Stimulated activated CD4-positive, alpha-beta T cell treated with anti-CD3 and anti-CD28 coated beads, TNF-alpha, amount 100 ng/mL, for 48 hours (primary cell): Measurements from ENCODE around the gene FAM171A1.

Experiments
- DNase-seq, 3 donors: peaks; one replicate each; pipeline ENCODE4 v3.0.0-alpha.2; 2020; ENCODE audit warnings: low read depth in 3 of 3

Gene FAM171A1

DNA sequence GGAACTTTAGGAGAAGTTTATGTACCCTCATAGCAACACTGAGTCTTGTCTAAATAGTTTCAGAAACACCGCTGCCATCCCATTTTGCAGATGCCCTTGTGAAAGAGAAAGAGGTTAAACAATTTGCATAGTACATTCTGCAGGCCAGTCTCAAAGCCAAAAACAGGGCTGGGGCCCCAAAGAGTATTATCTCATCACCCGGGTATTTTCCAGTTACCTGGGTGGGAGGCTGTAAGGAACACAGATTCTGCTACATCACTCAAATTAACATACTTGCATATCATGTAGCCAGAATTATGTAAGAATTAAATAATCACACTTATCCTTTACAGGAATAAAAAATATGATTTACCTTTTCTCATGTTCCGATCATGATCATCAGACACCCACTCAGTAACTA is 3.1 kb upstream of the FAM171A1 start:
- DNase-seq = no peak

DNA sequence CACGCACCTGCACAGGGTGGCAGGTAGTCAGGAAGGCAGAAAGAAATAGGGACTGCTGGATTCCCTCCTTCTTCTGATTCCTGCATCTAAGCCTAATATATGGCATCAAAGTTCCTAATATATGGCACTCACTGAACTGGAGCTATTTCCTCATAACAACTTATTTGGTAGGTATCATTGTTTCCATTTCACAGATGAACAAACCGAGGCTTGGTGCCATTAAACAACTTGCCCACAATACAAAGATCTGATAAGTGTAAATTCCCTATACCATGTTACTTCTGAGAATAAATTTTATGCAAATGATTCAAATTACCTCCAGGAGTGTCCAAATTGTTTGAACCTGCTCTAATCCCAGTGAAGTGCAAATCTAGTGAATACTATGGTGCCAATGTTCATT is 2.1 kb upstream of the FAM171A1 start:
- DNase-seq = no peak

DNA sequence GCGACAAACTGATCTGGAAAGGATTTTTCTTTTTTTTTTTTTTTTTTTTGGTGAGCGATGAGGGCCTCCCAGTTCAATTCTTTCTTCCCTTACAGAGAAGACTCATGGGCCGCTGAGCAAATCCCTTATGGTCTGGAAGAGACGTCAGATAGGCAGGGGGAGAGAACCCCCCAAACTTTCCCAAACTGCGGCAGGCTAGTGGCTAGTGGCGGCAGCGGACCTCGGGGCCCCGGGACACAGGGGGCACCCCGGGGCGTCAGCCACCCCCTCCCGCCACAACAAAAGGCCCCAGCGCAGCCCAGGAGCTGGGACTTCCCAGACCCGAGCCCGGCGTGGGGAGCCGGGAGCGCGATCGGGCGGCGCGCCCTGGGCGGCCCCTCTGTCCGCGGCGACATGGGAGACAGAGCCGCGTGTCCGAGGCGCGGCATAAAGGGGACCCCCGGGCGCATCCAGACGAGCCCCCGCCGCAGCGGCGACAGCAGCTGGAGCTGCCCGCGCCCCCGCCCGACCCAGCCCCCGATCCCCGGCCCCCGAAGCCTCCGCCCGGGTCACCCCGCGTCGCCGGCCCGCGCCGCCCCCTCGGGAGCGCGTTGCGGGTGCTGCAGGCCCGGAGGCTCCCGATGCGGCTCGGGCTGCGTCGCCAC is 755 bp downstream of the FAM171A1 start:
- peak in 1 of 3 donors; percentile 8 for DNase-seq

DNA sequence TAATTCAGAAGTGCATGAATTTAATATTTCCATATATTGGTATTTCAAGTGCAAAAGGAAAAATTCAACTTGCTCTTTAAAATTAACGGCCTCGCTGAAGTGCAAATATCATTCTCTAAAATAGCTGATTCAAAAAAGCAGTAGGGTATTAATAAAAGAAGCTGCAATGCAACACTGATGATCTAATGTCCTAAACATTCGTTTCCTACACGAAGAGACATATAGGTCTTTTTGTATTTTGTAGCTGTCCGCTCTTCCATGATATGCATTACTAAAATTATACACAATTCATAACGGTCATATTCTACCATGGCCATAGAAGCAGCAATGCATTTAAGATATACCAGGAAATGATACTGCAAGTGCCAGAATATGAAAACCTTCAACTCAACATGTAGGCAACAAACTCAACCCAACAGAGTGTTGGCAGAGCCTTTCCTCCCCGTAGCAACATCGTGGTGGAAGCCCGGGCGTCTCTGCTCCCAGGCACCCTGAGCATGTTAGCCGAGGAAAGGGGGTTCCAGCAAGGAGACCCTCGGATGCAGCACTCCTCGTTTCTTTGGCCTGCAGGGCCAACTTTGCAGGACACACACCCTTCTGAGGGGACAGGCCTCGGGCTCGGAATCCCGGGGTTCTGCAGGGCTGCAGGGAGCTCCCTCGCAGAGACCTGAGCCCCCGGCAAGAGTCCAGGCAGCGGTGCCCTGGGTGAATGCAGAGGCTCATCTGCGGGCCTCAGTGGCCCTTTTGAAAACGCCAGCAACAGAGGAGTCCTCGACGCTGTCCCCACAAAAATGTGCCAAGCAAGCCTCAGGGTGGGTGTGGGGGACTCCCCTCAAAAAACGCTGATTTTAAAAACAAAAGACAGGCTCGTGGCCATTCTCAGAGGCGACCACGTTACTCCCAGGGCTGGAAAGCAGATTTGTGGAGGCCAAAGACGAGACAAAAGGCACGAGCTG is 1.6 kb downstream of the FAM171A1 start:
- no peak for DNase-seq

DNA sequence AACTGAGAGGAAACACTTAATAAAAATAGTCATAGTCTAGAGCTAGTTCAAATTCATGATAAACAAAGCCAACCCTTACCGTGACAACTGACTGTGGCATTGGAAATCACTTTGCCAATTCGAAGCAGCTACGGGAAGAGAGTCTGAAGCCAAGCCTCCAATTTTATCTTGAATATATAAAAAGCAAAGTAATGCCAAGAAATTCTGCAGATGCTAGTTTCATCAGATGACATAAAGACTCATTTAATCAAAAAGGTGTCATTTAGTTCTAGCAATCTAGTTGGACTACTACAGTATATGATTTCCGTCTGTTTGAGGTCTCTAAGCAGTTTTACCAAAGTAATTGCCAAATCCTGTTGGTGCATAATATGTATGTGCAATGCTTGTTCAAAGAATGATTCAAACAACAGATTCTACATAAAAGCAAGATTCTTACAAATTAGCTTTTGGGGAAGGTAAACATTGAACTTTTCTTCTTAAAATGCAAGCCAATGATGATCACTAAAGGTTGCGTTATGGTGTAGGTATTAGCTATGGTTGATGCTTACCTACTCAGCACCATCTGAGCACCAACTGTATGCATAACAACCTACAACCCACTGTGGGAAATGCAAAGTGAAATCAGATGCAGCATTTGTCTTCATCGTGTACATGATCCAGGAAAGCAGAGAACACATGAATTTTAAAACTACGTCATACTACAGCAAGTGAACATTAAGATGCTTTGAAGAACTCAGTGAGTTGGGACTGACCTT is 2.8 kb downstream of the FAM171A1 start:
- no peak for DNase-seq

DNA sequence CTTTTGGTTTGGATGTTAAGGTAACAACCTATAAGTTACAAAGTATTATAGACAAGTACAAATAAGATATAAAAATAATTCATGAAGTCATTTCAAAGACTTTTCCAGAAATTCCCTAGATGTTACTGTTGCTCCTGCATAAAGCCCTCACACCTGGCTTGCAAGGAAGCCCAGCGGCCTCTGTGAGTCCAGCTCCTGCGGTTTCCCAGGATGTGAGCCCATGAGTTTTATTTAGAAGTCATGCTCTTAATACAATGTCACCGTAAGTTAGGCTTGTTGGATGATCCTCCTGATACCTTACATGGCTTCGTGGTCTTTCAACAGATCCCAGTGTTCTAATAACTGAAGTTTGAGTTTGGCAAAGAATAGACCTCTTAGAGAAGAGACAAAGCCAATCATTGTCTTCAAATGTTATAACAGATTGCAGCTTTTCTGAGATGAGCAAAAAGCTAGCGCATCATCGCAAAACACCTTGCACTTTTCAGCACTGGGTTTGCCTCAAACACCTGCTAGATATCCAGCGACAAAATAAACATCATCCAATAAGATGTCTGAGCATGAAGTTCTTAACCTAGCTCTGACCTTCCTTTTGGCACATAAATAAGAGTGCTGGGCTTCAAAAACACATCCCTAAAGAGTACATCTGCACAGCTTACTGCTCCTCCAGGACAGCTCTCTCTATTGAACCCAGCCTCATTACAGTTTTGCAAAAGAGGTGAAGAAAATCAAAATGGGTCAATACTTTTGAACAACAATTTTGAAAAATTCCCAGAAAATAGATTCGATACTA is 3.6 kb downstream of the FAM171A1 start:
- no peak for DNase-seq

DNA sequence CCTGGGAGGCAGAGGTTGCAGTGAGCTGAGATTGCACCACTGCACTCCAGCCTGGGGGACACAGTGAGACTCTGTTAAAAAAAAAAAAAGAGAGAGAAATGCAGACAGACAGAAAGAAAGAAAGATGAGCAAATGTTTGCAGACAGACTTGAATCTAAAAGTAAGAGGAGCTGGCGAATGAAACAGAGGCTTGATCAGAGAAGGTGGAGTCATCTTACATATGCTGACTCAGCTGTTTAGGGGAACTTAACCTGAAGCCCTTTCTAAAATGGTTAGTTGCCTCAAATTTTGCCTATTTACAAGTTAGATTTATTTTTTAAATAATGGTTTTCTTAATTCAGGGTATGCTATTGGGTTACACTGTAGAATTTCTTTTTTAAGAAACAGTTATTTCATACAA is 5.4 kb downstream of the FAM171A1 start:
- no peak for DNase-seq

DNA sequence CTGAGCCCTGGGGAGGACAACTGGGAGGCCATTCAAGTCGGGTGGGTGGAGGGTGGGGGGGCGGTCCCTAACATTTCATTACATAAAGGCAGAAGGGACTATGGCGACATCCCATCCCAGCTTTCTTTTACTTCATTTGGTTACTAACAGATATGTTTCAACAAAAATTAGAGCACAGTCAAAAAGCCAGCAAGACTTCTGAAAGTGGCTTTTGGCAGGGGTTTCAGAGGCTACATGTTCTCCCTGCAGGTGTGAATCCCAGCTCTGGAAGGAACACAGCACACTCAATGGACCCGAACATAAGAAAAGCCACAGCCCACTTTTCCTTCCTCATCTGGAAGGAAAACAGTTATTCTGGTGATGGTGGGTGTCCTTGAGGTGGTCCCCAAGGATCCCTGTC is 7.1 kb downstream of the FAM171A1 start:
- no peak for DNase-seq

DNA sequence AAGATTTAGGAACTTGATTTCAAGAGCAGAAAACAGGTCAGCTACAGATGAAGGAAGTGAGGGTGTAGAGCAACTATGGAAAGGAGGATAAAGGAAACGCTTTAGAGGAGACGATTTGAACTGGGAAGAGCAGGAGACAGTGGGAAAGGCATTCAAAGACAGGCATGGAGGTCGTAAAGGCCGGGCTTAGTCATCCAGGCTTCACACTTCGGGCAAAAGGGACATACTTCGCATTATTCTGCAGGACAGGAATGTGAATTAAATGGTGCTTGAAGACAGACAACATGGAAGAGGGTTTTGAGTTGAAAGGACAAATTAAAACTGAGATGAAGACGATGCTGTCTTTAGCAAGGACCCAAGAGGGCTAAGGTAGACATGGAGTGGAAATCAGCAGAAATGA is 8.1 kb downstream of the FAM171A1 start:
- no peak for DNase-seq

DNA sequence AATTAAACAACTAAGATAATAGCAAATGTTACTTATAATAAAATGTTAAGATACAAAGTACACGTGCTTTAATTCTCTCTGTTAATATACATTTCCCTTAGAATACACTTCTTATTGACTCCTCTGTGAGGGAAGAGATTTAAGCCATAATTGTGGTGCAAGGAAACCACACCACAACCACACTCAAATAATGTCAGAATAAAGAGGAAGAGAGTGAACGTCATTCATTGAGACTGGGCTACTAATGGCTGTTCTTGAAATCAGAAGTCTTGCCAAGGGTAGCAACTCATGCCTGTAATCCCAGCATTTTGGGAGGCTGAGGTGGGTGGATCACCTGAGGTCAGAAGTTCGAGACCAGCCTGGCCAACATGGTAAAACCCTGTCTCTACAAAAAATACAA is 10.0 kb downstream of the FAM171A1 start:
- no peak for DNase-seq

DNA sequence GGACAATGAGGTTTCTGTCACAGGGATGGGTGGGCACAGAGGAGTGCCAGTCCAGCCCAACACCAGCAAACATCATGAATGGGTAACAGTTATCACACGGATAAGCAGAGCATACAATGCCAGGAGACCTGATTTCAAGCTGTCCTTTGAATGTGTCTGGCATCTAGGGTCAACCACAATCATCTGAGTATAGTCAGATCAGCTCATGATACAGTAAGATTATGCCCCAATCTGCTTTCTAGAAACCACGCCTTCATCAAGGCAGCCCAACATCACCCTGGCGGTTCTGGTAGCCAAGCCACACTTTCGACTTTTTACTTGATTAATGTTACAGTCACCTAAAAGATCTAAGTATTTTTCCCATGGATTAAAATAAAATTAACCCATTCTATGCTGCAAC is 10.5 kb downstream of the FAM171A1 start:
- no peak for DNase-seq

DNA sequence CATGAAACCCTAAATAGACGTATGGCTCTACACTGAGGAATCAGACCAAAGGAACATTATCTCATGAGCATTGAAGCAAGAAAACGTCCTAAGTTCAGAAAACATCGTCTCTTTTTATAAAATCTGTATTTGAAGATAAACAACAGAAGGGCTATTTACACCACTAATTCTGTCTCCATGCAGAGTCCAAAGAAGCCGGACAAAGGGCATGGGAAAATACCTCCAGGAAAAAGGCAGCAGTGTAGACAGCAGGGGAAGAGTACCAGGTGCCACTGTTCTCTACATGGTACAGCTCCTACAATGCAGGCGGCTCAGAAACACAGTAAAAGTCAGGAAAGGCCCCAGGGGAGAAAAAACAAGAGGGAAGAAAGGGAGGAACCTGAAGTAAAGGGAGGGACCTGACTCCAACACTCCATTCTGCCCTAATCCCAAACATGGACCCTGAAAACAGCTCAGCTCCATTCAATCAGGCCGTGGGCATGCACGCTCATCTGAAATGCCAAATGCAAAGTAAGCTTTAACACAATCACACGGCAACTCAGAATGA is 17.5 kb downstream of the FAM171A1 start:
- DNase-seq = no peak

DNA sequence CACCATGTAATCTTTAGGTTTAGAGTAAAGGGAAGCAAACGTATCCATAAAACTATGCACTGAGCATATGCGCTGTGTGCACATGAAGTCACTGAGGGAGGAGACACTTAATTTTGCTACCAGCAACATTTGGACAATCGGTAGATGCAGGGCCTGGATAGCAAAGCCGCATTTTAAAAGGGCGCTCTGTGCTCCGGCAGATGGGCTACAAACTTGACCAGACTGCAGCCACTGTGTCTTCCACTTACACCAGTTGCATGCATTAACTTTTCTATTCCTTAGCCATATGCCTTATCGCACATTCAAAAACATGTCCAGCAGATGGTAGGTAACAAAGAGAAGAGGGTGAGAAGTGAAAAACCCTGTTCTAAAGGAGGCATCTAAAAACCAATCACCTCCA is 18.3 kb downstream of the FAM171A1 start:
- no peak for DNase-seq

DNA sequence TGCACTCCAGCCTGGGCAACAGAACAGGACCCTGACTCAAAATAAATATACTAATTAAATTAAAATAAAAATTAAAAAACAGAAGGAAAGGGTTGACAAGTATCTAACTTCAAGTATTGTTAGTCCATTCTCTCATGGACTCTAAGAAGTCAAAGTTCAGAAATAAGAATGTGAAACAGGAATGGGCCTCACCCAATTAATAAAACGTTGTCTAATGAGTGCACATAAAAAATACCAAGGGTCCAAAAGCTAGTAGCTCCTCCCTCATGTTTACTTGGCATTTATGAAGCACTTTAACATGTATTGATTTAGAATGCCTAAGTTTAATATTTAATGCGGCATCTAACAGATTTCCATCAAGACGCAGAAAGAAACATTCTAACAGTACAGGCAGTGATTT is 18.9 kb downstream of the FAM171A1 start:
- DNase-seq = no peak

DNA sequence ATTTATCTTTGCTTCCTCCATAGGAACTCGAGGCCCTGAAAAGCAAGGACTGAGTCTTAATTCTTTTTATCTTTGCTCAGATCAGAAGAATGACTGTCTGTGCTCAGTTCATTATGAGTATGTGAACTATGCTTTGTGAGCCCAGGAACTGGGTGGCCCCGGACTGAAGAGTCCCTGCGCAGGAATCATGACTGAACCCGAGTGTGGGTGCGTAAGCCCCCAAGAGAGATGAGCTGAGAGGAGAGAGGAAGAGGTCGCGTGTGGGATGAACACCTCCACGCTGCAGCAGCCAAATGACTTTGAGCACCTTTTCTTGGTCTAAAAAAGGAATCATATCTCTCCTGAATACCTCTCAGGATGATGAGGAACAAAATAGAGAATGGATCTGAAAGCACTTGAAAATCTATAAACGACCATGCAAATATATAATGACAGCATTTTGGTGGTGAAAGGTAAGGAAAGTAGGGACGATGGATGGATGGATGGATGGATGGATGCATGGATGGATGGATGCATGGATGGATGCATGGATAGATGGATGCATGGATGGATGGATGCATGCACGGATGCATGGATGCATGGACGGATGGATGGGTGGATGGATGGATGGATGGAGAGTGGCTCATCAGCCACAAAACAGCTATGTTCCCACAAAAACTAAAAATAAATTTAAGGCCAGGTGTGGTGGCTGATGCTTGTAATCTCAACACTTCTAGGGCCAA is 19.8 kb downstream of the FAM171A1 start:
- DNase-seq = no peak

DNA sequence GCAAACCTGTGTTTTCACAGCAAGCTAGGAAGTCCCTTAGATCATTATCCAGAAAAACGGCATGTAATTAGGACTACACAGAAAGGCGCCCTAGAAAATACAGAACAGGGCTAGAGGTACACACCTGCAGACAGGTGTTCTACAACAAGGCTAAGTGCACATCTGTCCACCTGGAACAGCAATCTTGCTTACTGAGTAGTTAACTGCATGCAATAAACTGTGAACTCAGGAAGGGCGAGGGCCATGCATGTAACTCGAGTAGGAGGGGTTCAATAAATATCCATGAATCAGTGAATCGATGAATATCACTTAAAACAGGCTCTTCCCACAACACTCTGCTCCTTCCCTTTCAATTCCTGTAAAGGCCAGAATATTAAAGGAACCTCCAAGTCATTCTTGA is 22.0 kb downstream of the FAM171A1 start:
- no peak for DNase-seq

DNA sequence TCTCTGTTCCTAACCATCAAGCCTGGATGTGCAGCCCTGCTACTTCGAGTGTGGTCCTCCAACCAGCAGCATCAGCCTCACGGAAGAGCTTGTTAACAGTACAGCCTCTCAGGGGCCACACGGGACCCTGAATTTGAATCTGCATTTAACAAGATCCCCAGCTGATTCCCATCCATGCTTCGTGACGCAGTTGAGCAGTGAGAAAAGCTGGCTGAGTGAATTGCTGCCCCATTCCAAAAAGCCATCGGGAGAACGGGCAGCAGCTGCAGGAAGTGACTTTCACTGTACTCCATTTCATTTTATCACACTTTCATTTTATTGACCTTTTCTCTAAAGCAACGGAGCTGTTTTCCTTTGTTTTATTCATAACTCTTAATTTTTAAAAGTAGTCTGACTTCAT is 22.5 kb downstream of the FAM171A1 start:
- no peak for DNase-seq

DNA sequence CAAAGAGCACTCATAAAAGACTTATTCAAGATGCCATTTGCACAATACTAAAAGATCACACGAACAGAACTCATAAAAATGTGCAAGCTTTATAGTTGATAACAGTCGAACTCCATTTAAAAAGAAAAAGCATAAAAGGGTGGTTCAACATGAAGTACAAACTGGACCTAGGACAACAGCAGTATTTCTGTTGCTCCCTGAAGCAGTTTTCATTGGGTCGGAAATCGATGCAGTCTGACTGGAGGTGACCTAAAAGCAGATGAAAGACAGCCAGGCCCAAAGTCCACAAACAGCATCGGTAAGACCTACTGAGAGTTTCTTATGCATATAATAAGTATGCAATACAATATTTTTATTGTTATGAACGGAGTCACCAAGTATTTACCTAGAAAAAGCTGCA is 23.9 kb downstream of the FAM171A1 start:
- no peak for DNase-seq

DNA sequence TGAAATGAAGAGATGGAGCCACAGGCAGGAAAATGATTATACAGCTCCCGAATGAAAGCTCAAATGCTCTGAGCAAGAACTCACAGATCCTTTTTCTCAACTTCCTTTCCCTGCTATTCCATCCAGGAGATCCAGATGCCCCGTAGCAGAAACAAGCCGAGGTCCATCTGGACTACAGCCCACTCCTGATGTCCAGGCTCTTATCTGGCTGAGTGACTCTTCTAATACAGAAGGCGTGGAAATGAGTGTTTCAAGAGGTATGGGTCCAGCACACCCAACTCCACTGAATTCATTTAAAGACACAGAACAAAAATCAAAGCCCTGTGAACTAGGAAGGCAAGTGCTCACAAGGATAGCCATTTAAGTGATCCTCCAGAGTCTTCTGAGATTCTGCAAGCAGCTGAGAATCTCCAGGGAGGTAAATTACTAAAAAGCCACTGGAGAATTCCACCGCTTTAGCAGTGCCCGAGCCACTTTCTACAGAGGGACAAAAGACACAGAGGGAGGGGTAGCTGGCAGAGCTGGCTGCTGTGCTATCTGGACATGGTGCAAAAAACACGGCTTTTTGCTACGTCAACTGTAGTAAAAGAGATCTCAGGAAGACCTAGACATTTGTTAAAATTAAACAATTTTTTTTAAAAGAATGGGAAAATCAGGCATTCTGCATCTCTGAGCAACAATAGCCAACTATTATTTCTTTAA is 24.5 kb downstream of the FAM171A1 start:
- DNase-seq = no peak

DNA sequence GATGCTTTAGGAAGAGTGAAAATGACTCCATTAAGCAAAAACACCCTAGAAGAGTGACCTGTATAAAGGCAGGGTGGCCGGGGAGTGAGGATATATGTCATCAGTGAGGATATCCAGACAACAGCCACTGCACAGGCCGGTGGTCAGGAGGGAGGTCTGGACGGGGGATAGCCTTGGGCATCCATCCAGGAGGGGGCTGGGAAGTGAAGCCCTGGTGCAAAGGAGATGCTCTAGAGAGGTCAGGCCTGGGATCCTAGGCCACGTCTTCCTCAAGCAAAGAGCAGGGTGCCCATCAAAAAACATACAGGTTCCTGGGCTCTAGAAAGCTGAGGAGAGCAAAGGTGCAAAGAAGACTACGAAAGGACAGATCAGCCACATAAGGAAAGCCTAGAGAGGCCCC is 25.6 kb downstream of the FAM171A1 start:
- no peak for DNase-seq
